ENCODE results near the gene DGKZ. TPM values are rescaled to one million over a fixed set of nuclear protein-coding genes. Genes with fewer than 3 reads are reported as not detected.
A peak's percentile ranks its signal among the peaks of the same experiment; 100 is the strongest.

Gene DGKZ
- total and polyA plus RNA-seq, 2 experiments from 2014 or later: 45.1 to 170 TPM

- H3K4me3 Mint-ChIP-seq: no peak overlapping the region
Measured at GRCh38 chr11:46304605-46305179, 42.6 kb upstream of the DGKZ start.

GRCh38 chr11:46305295-46305694 is 42.0 kb upstream of the DGKZ start:
- Histone ChIP-seq H3F3A (replicated peaks; ENCODE audit: low read depth) (peaks cover 4% of the 10 kb centered on the region; the same call in 1 of the 2 replicates), H4K20me1 (replicated peaks; ENCODE audit: insufficient read depth) (no peaks in the 10 kb centered on the region; the same call in 1 of the 2 replicates), H2AFZ (no peak overlapping the region), H3K4me1 (ENCODE audit: insufficient read depth) (peaks cover 10% of the 10 kb centered on the region), H3K79me2 (replicated peaks; ENCODE audit: insufficient read depth) (no peaks in the 10 kb centered on the region), H3K9me2 (ENCODE audit: insufficient read depth) (no peaks in the 10 kb centered on the region), H3K36me3 (ENCODE audit: insufficient read depth) (no peaks in the 10 kb centered on the region), H3K4me2 (no peak overlapping the region), H3K4me3 (no peak overlapping the region), H3K27ac (ENCODE audit: low read depth) (no peak overlapping the region), H3K27me3 (ENCODE audit: insufficient read depth) (no peaks in the 10 kb centered on the region)
- Mint-ChIP-seq H3K27me3 (ENCODE audit: insufficient read depth, low read depth, poor library complexity) (peaks cover 6% of the 10 kb centered on the region), H3K4me3 (no peak overlapping the region), H3K27ac (peak overlapping the region; percentile 15; the same call in 1 of the 2 replicates), H3K9me3 (no peaks in the 10 kb centered on the region), H3K4me1 (peaks cover 16% of the 10 kb centered on the region), H3K36me3 (ENCODE audit: low read depth) (peaks cover 7% of the 10 kb centered on the region; the same call in 2 of the 3 replicates)
- no peak for DNase-seq (ENCODE audit: low spot score)
- TF ChIP-seq ZNF114 (CRISPR knock-in tag; IDR thresholded peaks at IDR 0.05) (no peak), REST (IDR thresholded peaks at IDR 0.05; ENCODE audit: unreplicated experiment) (no peak), EZH2 (IDR thresholded peaks at IDR 0.05; ENCODE audit: low read depth, unreplicated experiment) (no peak), ETS1 (IDR thresholded peaks at IDR 0.05) (no peak), ZNF331 (CRISPR knock-in tag; IDR thresholded peaks at IDR 0.05; ENCODE audit: low read depth) (no peak), CREB1 (CRISPR knock-in tag; IDR thresholded peaks at IDR 0.05; ENCODE audit: low read depth) (no peak), EZH2phosphoT487 (IDR thresholded peaks at IDR 0.05; ENCODE audit: unreplicated experiment) (no peak), NANOG (IDR thresholded peaks at IDR 0.05; ENCODE audit: borderline replicate concordance) (no peak), POLR2AphosphoS5 (IDR thresholded peaks at IDR 0.05; ENCODE audit: low read depth) (no peak), STAT1 (IDR thresholded peaks at IDR 0.05; ENCODE audit: unreplicated experiment) (no peak)
- ATAC-seq: no peak

More at GRCh38 chr11:46304605-46305179, 42.6 kb upstream of the DGKZ start:
- Mint-ChIP-seq H3K4me1 (peaks cover 16% of the 10 kb centered on the region), H3K27ac (no peak overlapping the region), H3K27me3 (ENCODE audit: insufficient read depth, low read depth, poor library complexity) (peaks cover 4% of the 10 kb centered on the region), H3K9me3 (no peaks in the 10 kb centered on the region), H3K36me3 (ENCODE audit: low read depth) (peaks cover 9% of the 10 kb centered on the region; the same call in 2 of the 3 replicates)
- TF ChIP-seq STAT1 (IDR thresholded peaks at IDR 0.05; ENCODE audit: unreplicated experiment) (no peak), NANOG (IDR thresholded peaks at IDR 0.05; ENCODE audit: borderline replicate concordance) (no peak)
- Histone ChIP-seq H4K20me1 (replicated peaks; ENCODE audit: insufficient read depth) (no peaks in the 10 kb centered on the region; the same call in 1 of the 2 replicates), H3K36me3 (ENCODE audit: insufficient read depth) (no peaks in the 10 kb centered on the region), H3K4me1 (ENCODE audit: insufficient read depth) (peaks cover 10% of the 10 kb centered on the region), H3K79me2 (replicated peaks; ENCODE audit: insufficient read depth) (no peaks in the 10 kb centered on the region), H3K27me3 (ENCODE audit: insufficient read depth) (no peaks in the 10 kb centered on the region), H3F3A (replicated peaks; ENCODE audit: low read depth) (peaks cover 4% of the 10 kb centered on the region; the same call in 1 of the 2 replicates), H3K4me2 (no peak overlapping the region), H2AFZ (no peak overlapping the region), H3K9me2 (ENCODE audit: insufficient read depth) (no peaks in the 10 kb centered on the region), H3K27ac (ENCODE audit: low read depth) (no peak overlapping the region), H3K4me3 (no peak overlapping the region)
- no peak for DNase-seq (ENCODE audit: low spot score)
- no peak for ATAC-seq

Data from GM23338 (cell line).